ENCODE results near the gene KCNH1.

Gene KCNH1

DNA sequence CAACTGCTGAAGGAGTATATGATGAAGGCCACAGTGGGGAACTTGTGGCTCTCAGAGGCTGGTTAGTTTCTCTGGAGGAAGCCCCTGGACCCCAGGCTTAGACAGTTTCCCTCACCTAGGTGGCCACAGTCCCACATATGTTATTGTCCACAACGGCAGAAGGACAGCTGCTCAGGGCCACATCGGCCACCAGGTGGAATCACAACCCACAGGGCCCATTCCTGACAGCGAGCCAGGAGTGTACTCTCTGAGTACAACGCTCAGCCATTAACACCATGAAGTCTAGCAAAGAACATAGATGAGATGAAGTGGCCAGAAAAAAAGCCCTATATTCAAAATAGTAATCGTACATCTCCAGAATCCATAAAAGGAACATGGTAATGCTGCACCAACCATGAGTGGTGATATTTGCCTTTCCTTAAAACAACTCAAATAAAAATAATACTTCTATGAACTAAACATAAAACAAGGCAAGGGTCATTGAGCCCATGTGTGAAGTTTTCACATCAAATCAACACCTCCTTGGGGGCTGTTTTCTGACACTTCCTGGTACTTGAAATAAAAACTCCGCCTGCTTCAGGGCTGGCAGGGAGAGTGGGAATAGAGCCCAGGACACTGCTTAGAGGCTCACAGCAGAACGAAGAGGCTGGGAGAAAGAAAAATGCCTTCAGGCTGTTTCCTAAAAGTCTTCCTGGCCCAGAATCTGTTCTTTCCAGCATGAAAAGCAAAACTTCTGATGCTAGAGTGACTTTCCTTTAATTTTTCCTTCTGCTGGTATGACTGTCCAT lies 421.9 kb downstream of the KCNH1 start:
- Mint-ChIP-seq H3K4me3 (no peak overlapping the region), H3K27me3 (no peaks in the 10 kb centered on the region), H3K27ac (no peak overlapping the region), H3K4me1 (no peaks in the 10 kb centered on the region), H3K36me3 (peaks cover 23% of the 10 kb centered on the region), H3K9me3 (no peaks in the 10 kb centered on the region)
- ATAC-seq, result no peak

- H3K27ac Mint-ChIP-seq, result no peak overlapping the region
- ATAC-seq, result no peak
Measured at GRCh38 chr1:210709701-210710100, 424.2 kb downstream of the KCNH1 start.

GRCh38 chr1:210707300-210708240 lies 426.4 kb downstream of the KCNH1 start:
- ATAC-seq, result no peak
- H3K9me3 Mint-ChIP-seq, result no peaks in the 10 kb centered on the region
- H3K27me3 Mint-ChIP-seq, result no peaks in the 10 kb centered on the region
- peaks cover 25% of the 10 kb centered on the region for H3K36me3 Mint-ChIP-seq
- no peaks in the 10 kb centered on the region for H3K4me1 Mint-ChIP-seq
- no peak overlapping the region for H3K27ac Mint-ChIP-seq
- H3K4me3 Mint-ChIP-seq, result no peak overlapping the region

More at GRCh38 chr1:210709701-210710100, 424.2 kb downstream of the KCNH1 start:
- no peak overlapping the region for H3K4me3 Mint-ChIP-seq
- H3K27me3 Mint-ChIP-seq, result no peaks in the 10 kb centered on the region
- no peaks in the 10 kb centered on the region for H3K9me3 Mint-ChIP-seq
- no peaks in the 10 kb centered on the region for H3K4me1 Mint-ChIP-seq
- H3K36me3 Mint-ChIP-seq, result peaks cover 23% of the 10 kb centered on the region

GRCh38 chr1:210706246-210706645 lies 427.7 kb downstream of the KCNH1 start:
- H3K27ac Mint-ChIP-seq, result no peak overlapping the region
- H3K36me3 Mint-ChIP-seq, result peaks cover 34% of the 10 kb centered on the region
- H3K4me3 Mint-ChIP-seq, result no peak overlapping the region
- H3K27me3 Mint-ChIP-seq, result no peaks in the 10 kb centered on the region
- H3K4me1 Mint-ChIP-seq, result no peaks in the 10 kb centered on the region
- no peak for ATAC-seq
- no peaks in the 10 kb centered on the region for H3K9me3 Mint-ChIP-seq

DNA sequence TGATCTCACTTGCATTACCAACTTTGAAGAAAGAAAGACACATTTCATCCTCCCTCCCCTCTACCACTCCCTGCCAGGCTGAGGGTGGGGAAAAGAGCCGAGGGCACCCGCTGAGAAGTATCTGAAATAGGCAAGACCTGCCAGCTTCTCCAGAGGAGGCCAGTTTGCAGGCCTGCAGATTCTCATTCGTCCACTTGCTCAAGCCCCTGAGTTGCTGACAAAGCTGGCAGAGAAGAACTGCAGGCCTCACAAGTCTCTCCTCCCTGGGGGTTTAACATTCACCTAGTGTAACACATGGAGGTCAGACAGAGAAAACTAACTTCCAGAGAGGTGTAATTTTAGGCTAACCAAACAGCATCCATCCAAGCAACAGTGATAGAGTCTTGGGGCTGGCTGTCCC lies 428.9 kb downstream of the KCNH1 start:
- no peaks in the 10 kb centered on the region for H3K9me3 Mint-ChIP-seq
- ATAC-seq, result no peak

DNA sequence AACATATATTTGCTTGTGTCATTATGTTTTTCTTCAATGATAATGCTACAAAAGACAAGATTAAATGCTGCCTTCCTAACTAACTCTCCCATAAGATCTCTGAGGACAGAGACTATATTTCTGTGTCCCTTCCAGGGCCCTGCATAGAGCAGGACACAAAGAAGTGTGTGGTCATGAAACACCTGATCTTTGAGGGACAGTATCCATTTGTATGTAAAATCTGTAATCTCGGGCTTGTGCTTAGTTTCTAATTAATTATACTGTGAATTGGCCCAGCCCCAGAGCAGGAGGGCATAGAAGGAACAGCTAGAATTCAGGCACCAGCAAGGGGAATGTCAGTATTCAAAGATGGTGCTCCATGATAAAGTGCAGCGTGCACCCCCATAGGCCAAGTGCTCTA lies 430.4 kb downstream of the KCNH1 start:
- ATAC-seq, result no peak
- Mint-ChIP-seq H3K36me3 (peaks cover 35% of the 10 kb centered on the region), H3K9me3 (no peaks in the 10 kb centered on the region), H3K27me3 (no peaks in the 10 kb centered on the region), H3K27ac (no peak overlapping the region), H3K4me3 (no peak overlapping the region), H3K4me1 (no peaks in the 10 kb centered on the region)

More for the DNA sequence above, 428.9 kb downstream of the KCNH1 start:
- H3K27me3 Mint-ChIP-seq, result no peaks in the 10 kb centered on the region
- H3K4me1 Mint-ChIP-seq, result no peaks in the 10 kb centered on the region
- peaks cover 29% of the 10 kb centered on the region for H3K36me3 Mint-ChIP-seq
- no peak overlapping the region for H3K4me3 Mint-ChIP-seq
- H3K27ac Mint-ChIP-seq, result no peak overlapping the region

DNA sequence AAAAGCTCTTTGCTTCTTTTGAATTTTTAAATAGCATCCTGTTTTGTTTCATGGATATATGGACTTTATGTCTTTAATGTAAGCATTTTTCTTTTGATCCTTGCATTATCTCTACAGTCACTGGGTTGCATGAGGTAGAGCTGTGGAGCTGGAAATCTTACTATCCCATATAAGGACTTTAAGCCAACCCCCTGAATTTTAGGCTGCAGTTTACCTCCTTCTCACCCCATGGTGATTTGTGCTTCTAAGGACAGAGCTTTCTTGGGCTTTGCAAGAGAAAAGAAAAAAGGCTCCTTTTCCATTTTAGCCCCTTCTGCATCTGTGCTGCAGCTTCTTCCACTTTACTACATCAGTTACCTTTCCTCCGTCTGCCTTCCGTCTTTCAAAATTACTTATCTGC lies 431.4 kb downstream of the KCNH1 start:
- no peak for ATAC-seq
- Mint-ChIP-seq H3K9me3 (no peaks in the 10 kb centered on the region), H3K36me3 (peaks cover 35% of the 10 kb centered on the region), H3K4me1 (no peaks in the 10 kb centered on the region), H3K4me3 (no peak overlapping the region), H3K27ac (no peak overlapping the region), H3K27me3 (no peaks in the 10 kb centered on the region)

DNA sequence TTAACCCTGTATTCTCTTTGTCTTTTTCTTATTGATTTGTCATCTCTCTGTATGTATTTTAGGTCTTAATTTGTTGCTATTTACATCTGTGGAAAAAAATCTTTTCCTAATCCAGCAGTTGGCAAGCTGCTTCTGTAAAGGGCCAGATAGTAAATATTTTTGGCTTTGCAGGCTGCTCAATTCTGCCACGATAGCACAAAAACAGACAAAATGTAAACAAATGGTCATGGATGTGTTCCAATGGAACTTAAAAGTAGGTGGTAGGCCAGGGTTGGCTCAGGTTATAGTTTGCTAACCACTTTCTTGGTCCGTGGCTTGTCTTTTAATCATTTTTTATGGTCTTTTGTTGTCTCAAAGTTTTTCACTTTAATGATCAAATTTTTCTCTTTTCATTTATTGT lies 433.4 kb downstream of the KCNH1 start:
- Mint-ChIP-seq H3K27ac (no peak overlapping the region), H3K4me3 (no peak overlapping the region), H3K36me3 (peaks cover 35% of the 10 kb centered on the region), H3K27me3 (no peaks in the 10 kb centered on the region), H3K9me3 (no peaks in the 10 kb centered on the region), H3K4me1 (no peaks in the 10 kb centered on the region)
- ATAC-seq, result no peak

DNA sequence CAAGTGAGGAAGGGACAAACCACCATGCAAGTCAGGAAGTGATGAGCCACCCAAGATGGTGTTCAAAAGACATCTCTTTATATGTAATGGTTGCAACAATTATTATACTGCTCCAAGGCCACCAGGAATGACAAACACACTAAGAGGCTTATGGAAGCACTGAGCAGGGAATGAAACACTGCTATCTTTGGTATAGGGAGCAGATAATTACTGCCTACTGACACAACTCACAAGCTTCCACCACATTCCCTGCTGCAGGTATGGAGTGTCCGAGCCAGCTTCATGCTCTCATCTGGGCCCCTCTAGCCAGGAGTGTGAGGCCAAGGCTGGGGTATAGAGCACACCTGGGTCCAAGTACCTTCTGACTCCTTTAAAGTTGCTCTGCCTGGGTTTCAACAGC lies 433.9 kb downstream of the KCNH1 start:
- H3K4me3 Mint-ChIP-seq, result no peak overlapping the region
- H3K9me3 Mint-ChIP-seq, result no peaks in the 10 kb centered on the region
- H3K27ac Mint-ChIP-seq, result no peak overlapping the region
- ATAC-seq, result no peak
- peaks cover 35% of the 10 kb centered on the region for H3K36me3 Mint-ChIP-seq
- no peaks in the 10 kb centered on the region for H3K4me1 Mint-ChIP-seq
- no peaks in the 10 kb centered on the region for H3K27me3 Mint-ChIP-seq

DNA sequence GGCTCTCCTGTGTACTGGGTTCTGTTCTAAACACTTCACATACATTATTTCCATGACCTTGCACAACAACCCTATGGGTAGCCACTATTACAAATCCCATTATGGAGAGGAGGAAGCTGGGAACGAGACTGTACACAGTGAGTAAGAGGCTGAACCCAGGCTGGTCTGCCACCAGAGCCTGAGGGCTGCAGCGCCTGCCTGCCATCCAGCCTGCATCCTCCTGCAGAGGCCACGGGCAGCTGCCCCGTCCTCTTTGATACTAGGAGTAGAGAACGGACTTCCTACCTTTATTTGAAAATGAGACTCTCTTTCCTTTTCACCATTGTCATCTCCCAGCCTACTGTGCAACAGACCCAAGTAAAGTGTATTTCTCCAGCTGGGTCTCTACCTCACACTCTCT lies 435.3 kb downstream of the KCNH1 start:
- Mint-ChIP-seq H3K27ac (no peak overlapping the region), H3K27me3 (no peaks in the 10 kb centered on the region), H3K9me3 (no peaks in the 10 kb centered on the region), H3K4me1 (no peaks in the 10 kb centered on the region), H3K36me3 (peaks cover 35% of the 10 kb centered on the region), H3K4me3 (no peak overlapping the region)
- ATAC-seq, result no peak

- Mint-ChIP-seq H3K36me3 (peaks cover 28% of the 10 kb centered on the region), H3K4me1 (peaks cover 8% of the 10 kb centered on the region), H3K4me3 (no peak overlapping the region), H3K27me3 (no peaks in the 10 kb centered on the region), H3K27ac (no peak overlapping the region), H3K9me3 (no peaks in the 10 kb centered on the region)
- no peak for ATAC-seq
Measured at GRCh38 chr1:210697185-210697584, 436.8 kb downstream of the KCNH1 start.

- H3K9me3 Mint-ChIP-seq, result no peaks in the 10 kb centered on the region
- H3K36me3 Mint-ChIP-seq, result peaks cover 24% of the 10 kb centered on the region
- H3K4me3 Mint-ChIP-seq, result no peak overlapping the region
- peaks cover 8% of the 10 kb centered on the region for H3K4me1 Mint-ChIP-seq
- ATAC-seq, result peak; percentile 35
- H3K27ac Mint-ChIP-seq, result no peak overlapping the region
- H3K27me3 Mint-ChIP-seq, result no peaks in the 10 kb centered on the region
Measured at GRCh38 chr1:210696709-210697108, 437.2 kb downstream of the KCNH1 start.

DNA sequence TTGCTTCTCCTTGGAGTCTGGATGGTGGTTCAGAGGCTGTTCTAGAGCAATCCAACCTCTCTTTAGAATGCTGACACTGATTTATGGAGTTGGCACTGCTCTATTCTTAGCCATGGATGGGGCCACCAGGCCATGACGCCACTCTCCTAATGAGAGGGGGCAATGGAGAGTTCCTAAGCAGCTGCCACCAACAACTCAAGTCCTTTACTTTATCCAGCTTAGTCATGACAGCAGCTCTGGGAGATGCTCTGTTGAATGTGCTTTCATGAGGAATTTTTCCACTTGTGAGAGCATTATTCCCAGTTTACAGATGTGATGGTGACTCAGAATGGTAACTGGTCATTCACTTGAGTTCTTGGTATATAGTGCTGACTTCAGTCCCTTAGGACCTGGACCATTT lies 438.9 kb downstream of the KCNH1 start:
- no peak overlapping the region for H3K27ac Mint-ChIP-seq
- H3K27me3 Mint-ChIP-seq, result no peaks in the 10 kb centered on the region
- H3K36me3 Mint-ChIP-seq, result peaks cover 18% of the 10 kb centered on the region
- ATAC-seq, result no peak
- no peaks in the 10 kb centered on the region for H3K9me3 Mint-ChIP-seq
- no peak overlapping the region for H3K4me3 Mint-ChIP-seq
- H3K4me1 Mint-ChIP-seq, result peaks cover 8% of the 10 kb centered on the region

- Mint-ChIP-seq H3K4me1 (peaks cover 8% of the 10 kb centered on the region), H3K27ac (no peak overlapping the region), H3K27me3 (no peaks in the 10 kb centered on the region), H3K36me3 (no peaks in the 10 kb centered on the region), H3K4me3 (no peak overlapping the region), H3K9me3 (no peaks in the 10 kb centered on the region)
- peak; percentile 64 for ATAC-seq
Measured at GRCh38 chr1:210692796-210693195, 441.2 kb downstream of the KCNH1 start.

DNA sequence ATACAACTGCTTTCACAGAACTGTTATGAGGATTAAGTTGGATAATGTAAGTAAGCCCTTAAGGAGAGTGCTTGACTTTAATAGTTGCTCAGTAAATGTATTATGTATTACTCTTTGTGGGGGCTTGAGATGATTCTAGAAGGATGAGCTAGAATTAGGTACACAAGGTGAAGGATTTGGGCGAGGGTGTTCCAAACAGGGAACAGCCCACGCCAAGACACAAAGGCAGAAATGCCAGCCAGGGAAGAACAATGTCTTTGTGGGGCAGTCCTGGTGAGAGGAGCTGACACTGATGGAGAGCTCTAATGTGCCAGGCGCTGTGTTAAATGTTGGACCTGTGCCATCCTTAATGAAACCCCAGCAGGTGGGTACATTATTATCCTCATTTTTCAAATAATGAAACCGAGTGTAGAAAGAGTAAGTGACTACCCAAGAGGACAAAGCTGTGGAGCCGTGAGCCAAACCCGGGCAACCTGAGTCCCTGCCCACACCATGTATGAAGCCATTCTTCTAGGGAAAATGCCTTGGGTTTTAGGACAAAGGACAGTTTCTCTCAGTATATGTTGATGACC lies 442.8 kb downstream of the KCNH1 start:
- no peak for ATAC-seq

More for the DNA sequence above, 442.8 kb downstream of the KCNH1 start:
- peaks cover 8% of the 10 kb centered on the region for H3K4me1 Mint-ChIP-seq
- no peak overlapping the region for H3K27ac Mint-ChIP-seq
- no peaks in the 10 kb centered on the region for H3K27me3 Mint-ChIP-seq
- H3K9me3 Mint-ChIP-seq, result no peaks in the 10 kb centered on the region
- H3K4me3 Mint-ChIP-seq, result no peak overlapping the region
- no peaks in the 10 kb centered on the region for H3K36me3 Mint-ChIP-seq
